ENCODE data around the gene VWA1.

DNA sequence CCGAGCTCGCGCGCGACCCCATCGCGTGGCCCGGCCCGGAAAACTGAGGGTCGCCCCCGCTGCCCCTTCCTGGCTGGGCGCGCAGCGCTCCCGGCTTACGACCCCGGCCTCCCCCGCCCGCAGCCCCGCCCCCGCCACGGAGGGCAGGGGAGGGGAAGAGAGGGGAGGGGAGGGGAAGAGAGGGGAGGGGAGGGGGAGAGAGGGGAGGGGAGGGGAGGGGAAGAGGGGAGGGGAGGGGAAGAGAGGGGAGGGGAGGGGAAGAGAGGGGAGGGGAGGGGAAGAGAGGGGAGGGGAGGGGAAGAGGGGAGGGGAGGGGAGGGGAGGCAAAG, 7.7 kb upstream of the VWA1 start:
- TF ChIP-seq, protein P1, sequence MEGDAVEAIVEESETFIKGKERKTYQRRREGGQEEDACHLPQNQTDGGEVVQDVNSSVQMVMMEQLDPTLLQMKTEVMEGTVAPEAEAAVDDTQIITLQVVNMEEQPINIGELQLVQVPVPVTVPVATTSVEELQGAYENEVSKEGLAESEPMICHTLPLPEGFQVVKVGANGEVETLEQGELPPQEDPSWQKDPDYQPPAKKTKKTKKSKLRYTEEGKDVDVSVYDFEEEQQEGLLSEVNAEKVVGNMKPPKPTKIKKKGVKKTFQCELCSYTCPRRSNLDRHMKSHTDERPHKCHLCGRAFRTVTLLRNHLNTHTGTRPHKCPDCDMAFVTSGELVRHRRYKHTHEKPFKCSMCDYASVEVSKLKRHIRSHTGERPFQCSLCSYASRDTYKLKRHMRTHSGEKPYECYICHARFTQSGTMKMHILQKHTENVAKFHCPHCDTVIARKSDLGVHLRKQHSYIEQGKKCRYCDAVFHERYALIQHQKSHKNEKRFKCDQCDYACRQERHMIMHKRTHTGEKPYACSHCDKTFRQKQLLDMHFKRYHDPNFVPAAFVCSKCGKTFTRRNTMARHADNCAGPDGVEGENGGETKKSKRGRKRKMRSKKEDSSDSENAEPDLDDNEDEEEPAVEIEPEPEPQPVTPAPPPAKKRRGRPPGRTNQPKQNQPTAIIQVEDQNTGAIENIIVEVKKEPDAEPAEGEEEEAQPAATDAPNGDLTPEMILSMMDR (IDR thresholded peaks at IDR 0.05) = no peak
- TF ChIP-seq EZH2phosphoT487 (IDR thresholded peaks at IDR 0.05) = no peak
